ENCODE data around the gene PTPRM.

PTPRM gene

DNA sequence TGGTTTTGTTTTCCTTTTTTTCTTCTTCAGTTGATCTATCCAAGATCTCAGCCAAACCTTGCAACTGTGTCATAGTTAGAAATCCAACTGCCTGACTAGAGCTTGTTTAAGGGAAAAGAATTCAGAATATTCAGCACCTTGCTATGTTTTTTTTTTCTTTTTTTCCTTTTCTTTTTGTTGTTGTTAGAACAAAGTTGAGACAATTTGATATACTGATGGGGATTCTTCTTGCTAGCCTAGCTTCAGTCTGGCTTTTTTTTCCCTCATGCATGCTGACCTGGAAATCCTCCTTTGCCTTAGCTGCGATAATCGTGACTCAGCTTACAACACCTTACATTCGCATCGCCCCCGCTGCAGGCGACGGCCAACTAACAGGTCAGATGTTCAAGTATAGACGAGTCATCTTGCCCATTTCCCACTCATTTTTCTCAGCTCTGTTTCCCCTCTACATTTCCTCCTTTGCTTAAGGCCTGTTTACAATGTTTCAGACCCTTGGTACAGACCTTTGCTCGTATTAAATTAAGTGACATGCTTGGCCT, 554.9 kb downstream of the PTPRM start:
- Histone ChIP-seq H3K9me3 (ENCODE audit: insufficient read depth, low read length, severe bottlenecking) (no peaks in the 10 kb centered on the region), H3K4me1 (ENCODE audit: insufficient read depth, low read length) (no peaks in the 10 kb centered on the region), H3K4me2 (ENCODE audit: insufficient read depth, low read length) (no peak overlapping the region), H3K36me3 (ENCODE audit: insufficient read depth, low read length) (no peaks in the 10 kb centered on the region), H4K20me1 (ENCODE audit: insufficient read depth, low read length) (no peaks in the 10 kb centered on the region), H3K27me3 (ENCODE audit: insufficient read depth, low read length, poor library complexity) (no peaks in the 10 kb centered on the region), H2AFZ (ENCODE audit: low read depth, low read length) (no peak overlapping the region), H3K9ac (ENCODE audit: low read depth, low read length) (no peak overlapping the region), H3K27ac (ENCODE audit: low read length) (no peak overlapping the region), H3K4me3 (ENCODE audit: low read depth in 1 of 2, low read length in 2 of 2) (no peak overlapping the region), H3K79me2 (ENCODE audit: insufficient read depth, low read length) (no peaks in the 10 kb centered on the region)
- no peak for TF ChIP-seq EZH2 (IDR thresholded peaks at IDR 0.05; ENCODE audit: borderline replicate concordance, low read depth, low read length, severe bottlenecking)
- TF ChIP-seq, protein P1, sequence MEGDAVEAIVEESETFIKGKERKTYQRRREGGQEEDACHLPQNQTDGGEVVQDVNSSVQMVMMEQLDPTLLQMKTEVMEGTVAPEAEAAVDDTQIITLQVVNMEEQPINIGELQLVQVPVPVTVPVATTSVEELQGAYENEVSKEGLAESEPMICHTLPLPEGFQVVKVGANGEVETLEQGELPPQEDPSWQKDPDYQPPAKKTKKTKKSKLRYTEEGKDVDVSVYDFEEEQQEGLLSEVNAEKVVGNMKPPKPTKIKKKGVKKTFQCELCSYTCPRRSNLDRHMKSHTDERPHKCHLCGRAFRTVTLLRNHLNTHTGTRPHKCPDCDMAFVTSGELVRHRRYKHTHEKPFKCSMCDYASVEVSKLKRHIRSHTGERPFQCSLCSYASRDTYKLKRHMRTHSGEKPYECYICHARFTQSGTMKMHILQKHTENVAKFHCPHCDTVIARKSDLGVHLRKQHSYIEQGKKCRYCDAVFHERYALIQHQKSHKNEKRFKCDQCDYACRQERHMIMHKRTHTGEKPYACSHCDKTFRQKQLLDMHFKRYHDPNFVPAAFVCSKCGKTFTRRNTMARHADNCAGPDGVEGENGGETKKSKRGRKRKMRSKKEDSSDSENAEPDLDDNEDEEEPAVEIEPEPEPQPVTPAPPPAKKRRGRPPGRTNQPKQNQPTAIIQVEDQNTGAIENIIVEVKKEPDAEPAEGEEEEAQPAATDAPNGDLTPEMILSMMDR (IDR thresholded peaks at IDR 0.05; ENCODE audit: borderline replicate concordance, extremely low read depth, low read length, poor library complexity, severe bottlenecking), result no peak
- no peak for DNase-seq
- no peak for ATAC-seq (ENCODE audit: insufficient read depth, low read depth)

- Histone ChIP-seq H3K27me3 (ENCODE audit: insufficient read depth, low read length, poor library complexity) (no peaks in the 10 kb centered on the region), H3K9ac (ENCODE audit: low read depth, low read length) (no peak overlapping the region), H3K36me3 (ENCODE audit: insufficient read depth, low read length) (no peaks in the 10 kb centered on the region), H3K79me2 (ENCODE audit: insufficient read depth, low read length) (no peaks in the 10 kb centered on the region), H3K27ac (ENCODE audit: low read length) (no peak overlapping the region), H3K4me2 (ENCODE audit: insufficient read depth, low read length) (no peak overlapping the region), H2AFZ (ENCODE audit: low read depth, low read length) (no peak overlapping the region), H3K9me3 (ENCODE audit: insufficient read depth, low read length, severe bottlenecking) (no peaks in the 10 kb centered on the region), H3K4me3 (ENCODE audit: low read depth in 1 of 2, low read length in 2 of 2) (no peak overlapping the region), H4K20me1 (ENCODE audit: insufficient read depth, low read length) (no peaks in the 10 kb centered on the region), H3K4me1 (ENCODE audit: insufficient read depth, low read length) (no peaks in the 10 kb centered on the region)
- ATAC-seq (ENCODE audit: insufficient read depth, low read depth) (no peak), DNase-seq (no peak)
- TF ChIP-seq EZH2 (IDR thresholded peaks at IDR 0.05; ENCODE audit: borderline replicate concordance, low read depth, low read length, severe bottlenecking), result no peak
- TF ChIP-seq, protein P1 (IDR thresholded peaks at IDR 0.05; ENCODE audit: borderline replicate concordance, extremely low read depth, low read length, poor library complexity, severe bottlenecking), result no peak
Observed at GRCh38 chr18:8124232-8125146, 557.4 kb downstream of the PTPRM start.

- Histone ChIP-seq H3K79me2 (ENCODE audit: insufficient read depth, low read length) (no peaks in the 10 kb centered on the region), H3K4me2 (ENCODE audit: insufficient read depth, low read length) (no peak overlapping the region), H3K9me3 (ENCODE audit: insufficient read depth, low read length, severe bottlenecking) (no peaks in the 10 kb centered on the region), H3K27me3 (ENCODE audit: insufficient read depth, low read length, poor library complexity) (no peaks in the 10 kb centered on the region), H3K4me3 (ENCODE audit: low read depth in 1 of 2, low read length in 2 of 2) (no peak overlapping the region), H3K27ac (ENCODE audit: low read length) (no peak overlapping the region), H3K9ac (ENCODE audit: low read depth, low read length) (no peak overlapping the region), H3K36me3 (ENCODE audit: insufficient read depth, low read length) (no peaks in the 10 kb centered on the region), H3K4me1 (ENCODE audit: insufficient read depth, low read length) (no peaks in the 10 kb centered on the region), H4K20me1 (ENCODE audit: insufficient read depth, low read length) (no peaks in the 10 kb centered on the region), H2AFZ (ENCODE audit: low read depth, low read length) (no peak overlapping the region)
- TF ChIP-seq, protein P1 (IDR thresholded peaks at IDR 0.05; ENCODE audit: borderline replicate concordance, extremely low read depth, low read length, poor library complexity, severe bottlenecking), result no peak
- TF ChIP-seq EZH2 (IDR thresholded peaks at IDR 0.05; ENCODE audit: borderline replicate concordance, low read depth, low read length, severe bottlenecking), result no peak
- ATAC-seq (ENCODE audit: insufficient read depth, low read depth) (no peak), DNase-seq (no peak)
Observed at GRCh38 chr18:8130096-8130495, 563.0 kb downstream of the PTPRM start.

All from DND-41 (cell line).